Mesodermal cell (in vitro differentiated cells): Measurements from ENCODE around the gene KIAA1217.

ENCODE experiments used
- H3K27ac ChIP-seq: 2 replicates; pipeline ENCODE4 v1.7.0; 2013; ENCODE audit warnings: mild to moderate bottlenecking, low read depth, low read length, moderate library complexity; ENCODE audit not compliant: severe bottlenecking
- H3K36me3 ChIP-seq: 2 replicates; pipeline ENCODE4 v1.7.1; 2013; ENCODE audit warnings: mild to moderate bottlenecking, low read length, moderate library complexity; ENCODE audit not compliant: control insufficient read depth, insufficient read depth
- H3K4me1 ChIP-seq: one replicate; pipeline ENCODE4 v1.7.1; 2013; ENCODE audit warnings: mild to moderate bottlenecking, low read length; ENCODE audit not compliant: insufficient read depth, control insufficient read depth, poor library complexity, severe bottlenecking
- H3K4me3 ChIP-seq: 2 replicates; pipeline ENCODE4 v1.7.0; 2013; ENCODE audit warnings: low read length, control low read depth, mild to moderate bottlenecking; ENCODE audit not compliant: insufficient read depth, poor library complexity, severe bottlenecking; ENCODE audit errors: extremely low read depth
- H3K9me3 ChIP-seq: 2 replicates; pipeline ENCODE4 v1.7.1; 2013; ENCODE audit warnings: mild to moderate bottlenecking, low read length, moderate library complexity; ENCODE audit not compliant: control insufficient read depth
- WGBS, 2 experiments: methylation state at CpG; one replicate each; pipeline ENCODE4 v1.1.5; 2013; ENCODE audit warnings: missing lambda C conversion rate in 2 of 2; ENCODE audit not compliant: insufficient coverage in 2 of 2; 5-methylcytosine and 5-hydroxymethylcytosine counted together

KIAA1217 gene

DNA sequence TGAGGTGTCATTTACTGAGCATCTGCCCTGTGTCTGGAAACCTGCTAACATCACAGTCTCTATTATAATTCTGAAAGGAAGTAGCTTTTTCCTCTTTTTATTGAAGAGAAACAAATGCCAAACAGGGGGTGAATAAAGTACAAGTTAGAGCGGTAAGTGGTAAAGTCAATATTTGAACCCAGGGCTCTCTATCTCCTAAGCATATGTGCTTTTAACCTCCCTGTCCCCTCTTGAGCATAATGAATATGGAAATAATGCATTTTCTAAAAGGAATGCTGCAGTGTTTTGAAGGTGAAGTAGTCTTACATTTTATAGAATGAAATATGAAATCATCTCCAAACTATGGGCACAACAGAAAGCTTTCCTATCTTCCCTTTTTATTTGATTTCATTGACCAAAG is 196.7 kb downstream of the KIAA1217 start:
- Histone ChIP-seq H3K4me3 (no peak overlapping the region), H3K9me3 (no peaks in the 10 kb centered on the region), H3K27ac (no peak overlapping the region), H3K36me3 (no peaks in the 10 kb centered on the region), H3K4me1 (no peaks in the 10 kb centered on the region)
- WGBS, 2 experiments = 50% methylated on average over 1 of the region's 1 CpG; no CpG with 5 or more reads in 1 of the 2 experiments

DNA sequence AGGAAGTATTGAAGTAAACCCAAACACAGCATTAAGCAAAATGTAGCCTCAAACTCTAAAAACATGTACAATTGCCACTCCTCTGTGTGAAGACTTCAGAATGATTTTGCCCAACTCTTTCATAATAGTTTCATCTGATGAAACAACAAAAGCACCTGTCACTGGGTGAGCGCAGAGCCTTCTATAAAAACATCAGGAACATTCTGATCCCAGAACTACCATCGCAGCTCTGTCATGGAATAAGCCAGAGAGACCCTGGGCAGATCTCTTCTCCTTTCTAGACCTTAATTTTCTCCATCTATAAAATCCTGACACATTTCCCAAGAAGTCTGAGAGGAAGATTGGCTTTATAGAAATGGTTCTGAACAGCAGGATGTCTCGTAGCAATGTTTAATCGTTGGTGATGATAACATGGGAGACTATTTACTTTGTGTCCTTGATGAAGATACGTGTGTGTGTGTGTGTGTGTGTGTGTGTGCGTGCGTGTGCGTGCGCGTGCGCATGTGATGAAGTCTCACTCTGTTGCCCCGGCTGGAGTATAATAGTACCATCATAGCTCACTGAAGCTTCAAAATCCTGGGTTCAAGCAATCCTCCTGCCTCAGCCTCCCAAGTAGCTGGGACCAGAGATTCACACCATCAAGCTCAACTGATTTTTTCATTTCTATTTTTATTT is 198.0 kb downstream of the KIAA1217 start:
- 95 to 98% methylated on average over 6 of the region's 12 CpGs for WGBS, 2 experiments
- H3K4me1 ChIP-seq = no peaks in the 10 kb centered on the region
- H3K9me3 ChIP-seq = no peaks in the 10 kb centered on the region
- no peak overlapping the region for H3K4me3 ChIP-seq
- no peak overlapping the region for H3K27ac ChIP-seq
- no peaks in the 10 kb centered on the region for H3K36me3 ChIP-seq

DNA sequence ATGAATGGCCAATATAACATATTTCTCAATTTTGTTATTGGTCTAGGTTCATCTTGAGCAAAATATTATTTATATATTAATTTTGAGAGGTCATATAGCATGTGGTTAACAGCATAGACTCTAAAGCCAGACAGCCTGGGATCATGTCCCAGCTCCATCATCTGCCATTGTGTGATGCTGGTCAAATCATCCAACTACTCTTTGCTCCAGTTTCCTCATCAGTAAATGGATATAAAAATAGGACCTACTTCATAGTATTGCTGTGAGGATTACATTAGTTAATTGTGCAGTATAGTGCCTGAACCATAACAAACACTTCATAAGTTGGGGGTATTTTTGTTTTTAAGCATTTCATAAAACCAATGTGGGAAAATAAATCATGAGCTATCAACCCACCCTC is 199.0 kb downstream of the KIAA1217 start:
- Histone ChIP-seq H3K4me3 (no peak overlapping the region), H3K36me3 (no peaks in the 10 kb centered on the region), H3K9me3 (no peaks in the 10 kb centered on the region), H3K27ac (no peak overlapping the region), H3K4me1 (no peaks in the 10 kb centered on the region)

DNA sequence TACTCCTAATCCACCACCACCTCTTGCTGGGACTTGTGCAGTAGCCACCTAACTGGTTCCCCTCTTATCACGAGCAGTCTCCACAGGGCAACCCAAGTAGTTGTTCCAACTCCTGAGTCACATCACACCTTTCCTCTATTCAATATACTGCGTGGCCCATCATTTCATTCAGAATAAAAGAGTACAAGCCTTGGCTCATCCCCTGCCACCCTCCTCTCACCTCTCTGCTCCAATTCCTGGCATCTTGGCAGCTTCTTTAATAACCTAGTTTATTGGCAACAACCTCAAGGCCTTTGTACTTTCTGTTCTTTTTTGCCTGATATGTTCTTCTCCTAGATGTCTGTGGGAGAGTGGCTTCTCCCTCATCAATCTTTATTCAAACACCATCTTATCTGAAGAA is 199.4 kb downstream of the KIAA1217 start:
- Histone ChIP-seq H3K9me3 (no peaks in the 10 kb centered on the region), H3K27ac (no peak overlapping the region), H3K4me1 (no peaks in the 10 kb centered on the region), H3K36me3 (no peaks in the 10 kb centered on the region), H3K4me3 (no peak overlapping the region)
- 90 to 93% methylated on average over 2 of the region's 2 CpGs for WGBS, 2 experiments

DNA sequence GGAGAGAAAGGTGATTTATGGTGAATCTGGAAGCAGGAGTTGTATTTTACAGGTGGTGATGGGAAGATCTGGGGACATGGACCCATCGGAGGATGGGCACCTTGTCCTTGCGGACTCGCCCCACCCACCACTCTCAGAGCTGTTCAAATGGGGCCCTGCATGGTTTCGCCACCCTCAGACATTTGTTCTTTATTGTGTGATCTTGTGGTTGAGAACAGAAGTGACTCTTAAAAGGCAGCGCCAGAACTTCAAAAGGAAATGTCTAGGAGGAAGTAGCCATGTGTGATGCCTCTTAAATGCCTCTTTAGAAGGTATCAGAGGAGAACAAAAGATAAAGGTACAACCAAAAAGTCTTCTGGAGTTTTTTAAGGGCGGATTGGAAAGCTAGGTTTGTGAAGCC is 205.7 kb downstream of the KIAA1217 start:
- Histone ChIP-seq H3K4me3 (no peak overlapping the region), H3K9me3 (no peaks in the 10 kb centered on the region), H3K36me3 (no peaks in the 10 kb centered on the region), H3K27ac (no peak overlapping the region), H3K4me1 (no peaks in the 10 kb centered on the region)
- 82 to 94% methylated on average over 2 to 3 of the region's 6 CpGs for whole genome bisulfite sequencing, 2 experiments

DNA sequence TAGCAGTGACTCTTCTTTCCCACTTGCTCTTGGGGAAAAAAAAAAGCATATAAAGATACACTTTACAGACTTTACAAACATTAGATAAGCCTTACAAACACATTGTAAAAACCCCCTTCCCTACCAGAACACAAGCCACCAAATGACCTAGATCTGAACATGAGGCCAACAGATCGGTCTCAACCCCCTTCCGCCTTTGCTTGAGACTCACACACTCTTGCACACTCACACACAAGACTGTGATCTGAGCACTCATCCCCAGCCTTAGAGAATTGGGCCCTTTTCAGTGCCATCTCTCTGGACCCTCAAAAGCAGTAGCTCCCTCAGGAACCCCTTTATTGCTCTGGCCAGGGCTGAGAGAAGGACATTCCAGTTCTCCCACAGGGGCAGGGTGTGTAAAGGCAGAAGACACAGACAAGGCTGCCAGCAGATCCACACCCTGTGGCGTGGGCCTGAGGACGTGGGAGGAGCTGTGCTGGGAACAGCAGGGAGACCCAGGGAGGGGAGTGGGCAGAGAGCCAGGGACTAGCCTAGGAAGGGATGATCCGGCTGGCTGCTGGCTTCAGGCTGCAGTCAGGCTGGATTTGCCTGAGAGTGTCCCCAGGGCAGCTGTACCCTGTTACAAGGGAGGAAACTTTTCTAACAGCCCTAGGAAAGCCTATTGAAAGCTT is 206.7 kb downstream of the KIAA1217 start:
- Histone ChIP-seq H3K36me3 (no peaks in the 10 kb centered on the region), H3K27ac (no peak overlapping the region), H3K4me3 (no peak overlapping the region), H3K9me3 (no peaks in the 10 kb centered on the region), H3K4me1 (no peaks in the 10 kb centered on the region)
- 27 to 70% methylated on average over 2 to 4 of the region's 5 CpGs for WGBS, 2 experiments

DNA sequence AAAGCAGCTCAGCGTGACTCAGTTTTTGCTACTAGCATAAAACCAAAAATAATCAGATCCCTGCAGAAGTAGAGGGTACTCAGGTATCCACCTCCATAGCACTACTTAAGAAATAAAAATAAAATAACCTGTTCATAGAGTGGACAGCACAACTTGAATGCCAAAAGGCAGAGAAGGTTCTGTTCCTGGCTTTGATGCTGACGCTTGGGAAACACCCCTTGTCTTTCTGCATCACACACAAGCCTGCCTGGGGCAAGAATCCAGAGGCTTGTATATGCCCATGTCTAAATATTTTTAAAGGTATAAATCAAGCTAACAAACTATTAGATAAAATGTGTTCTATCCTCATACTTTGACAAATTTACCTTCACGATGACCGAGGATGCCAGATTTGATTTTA is 207.3 kb downstream of the KIAA1217 start:
- Histone ChIP-seq H3K36me3 (no peaks in the 10 kb centered on the region), H3K4me1 (no peaks in the 10 kb centered on the region), H3K9me3 (no peaks in the 10 kb centered on the region), H3K27ac (no peak overlapping the region), H3K4me3 (no peak overlapping the region)
- WGBS, 2 experiments = 92 to 100% methylated on average over 2 of the region's 4 CpGs

DNA sequence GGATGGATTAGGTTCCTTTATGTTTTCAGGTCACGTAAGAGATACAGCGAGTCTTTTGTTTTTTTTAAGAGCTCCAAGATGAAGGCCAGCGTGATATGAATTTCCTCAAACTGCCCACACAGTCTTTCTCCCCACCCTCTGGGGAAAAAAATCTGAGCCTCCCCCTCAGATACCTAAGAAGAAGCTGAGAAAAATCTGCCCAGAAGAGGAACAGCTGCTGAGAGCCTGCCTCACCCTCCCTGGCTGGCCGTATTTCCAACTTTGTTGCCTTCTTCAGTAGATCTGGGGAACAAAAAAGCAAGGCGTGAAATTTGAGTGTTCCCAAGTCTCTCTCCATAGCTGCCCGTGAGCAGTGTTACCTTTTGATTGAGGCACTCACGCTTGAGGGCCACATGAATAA is 208.1 kb downstream of the KIAA1217 start:
- H3K4me1 ChIP-seq = no peaks in the 10 kb centered on the region
- no peak overlapping the region for H3K27ac ChIP-seq
- 92 to 94% methylated on average over 5 to 6 of the region's 7 CpGs for whole genome bisulfite sequencing, 2 experiments
- no peaks in the 10 kb centered on the region for H3K9me3 ChIP-seq
- no peaks in the 10 kb centered on the region for H3K36me3 ChIP-seq
- H3K4me3 ChIP-seq = no peak overlapping the region

DNA sequence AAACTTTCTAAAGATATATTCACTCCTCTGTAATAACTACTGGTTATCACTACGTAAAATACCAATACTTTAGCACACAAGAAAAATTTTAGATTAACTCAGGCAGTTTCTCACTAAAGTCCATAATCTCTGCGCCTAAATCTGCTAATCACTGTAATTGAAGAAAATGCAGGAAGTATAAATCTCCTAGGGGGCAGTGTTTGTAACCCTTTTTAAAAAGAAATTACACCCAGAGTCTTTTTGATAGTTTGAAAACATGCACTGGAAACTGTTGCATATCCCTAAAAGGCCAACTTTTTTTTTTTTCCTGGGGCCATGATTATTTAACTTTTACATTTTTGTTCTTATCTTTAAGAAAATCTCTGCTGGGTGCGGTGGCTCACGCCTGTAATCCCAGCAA is 209.6 kb downstream of the KIAA1217 start:
- Histone ChIP-seq H3K4me3 (no peak overlapping the region), H3K4me1 (no peaks in the 10 kb centered on the region), H3K9me3 (no peaks in the 10 kb centered on the region), H3K27ac (no peak overlapping the region), H3K36me3 (no peaks in the 10 kb centered on the region)
- 89 to 100% methylated on average over 1 to 3 of the region's 4 CpGs for WGBS, 2 experiments

DNA sequence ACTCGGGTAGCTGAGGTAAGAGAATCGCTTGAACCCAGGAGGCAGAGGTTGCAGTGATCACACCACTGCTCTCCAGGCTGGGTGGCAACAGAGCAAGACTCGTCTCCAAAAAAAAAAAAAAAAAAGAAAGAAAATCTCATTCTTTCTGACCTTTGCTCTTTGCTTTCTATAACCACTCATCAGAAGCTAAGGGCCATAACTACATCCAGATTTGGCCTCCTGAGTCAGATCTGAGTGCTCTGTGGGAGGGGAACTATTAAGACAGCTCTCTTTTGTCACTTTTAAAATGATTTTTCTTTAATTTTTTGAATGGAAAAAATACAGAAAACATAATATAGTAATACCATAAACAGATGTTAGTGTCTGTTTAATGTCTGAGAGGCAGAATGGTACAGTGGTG is 210.1 kb downstream of the KIAA1217 start:
- WGBS, 2 experiments = 90 to 100% methylated on average over 1 to 3 of the region's 3 CpGs
- H3K4me3 ChIP-seq = no peak overlapping the region
- no peaks in the 10 kb centered on the region for H3K36me3 ChIP-seq
- H3K27ac ChIP-seq = no peak overlapping the region
- H3K4me1 ChIP-seq = no peaks in the 10 kb centered on the region
- H3K9me3 ChIP-seq = no peaks in the 10 kb centered on the region

DNA sequence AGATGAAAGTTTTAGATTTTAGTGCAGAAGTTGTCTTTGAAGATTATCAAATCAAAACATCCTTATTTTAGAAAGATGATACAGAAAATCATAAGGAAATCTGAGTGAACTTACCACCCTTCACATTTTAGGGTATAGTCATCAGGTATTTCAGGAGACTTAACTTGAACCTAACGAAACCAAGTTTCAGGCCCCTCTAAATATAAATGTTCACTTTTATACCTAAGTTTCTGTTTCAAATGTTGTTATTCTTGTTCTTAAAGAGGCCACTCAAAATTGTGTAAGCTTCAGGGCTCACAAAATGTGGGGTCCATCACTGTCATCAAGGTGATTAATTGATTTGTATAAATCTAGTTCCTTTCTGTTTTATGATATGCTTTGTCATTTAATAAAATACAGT is 216.2 kb downstream of the KIAA1217 start:
- WGBS, 2 experiments = no CpG with 5 or more reads among the region's 1 CpG
- no peak overlapping the region for H3K27ac ChIP-seq
- no peak overlapping the region for H3K4me3 ChIP-seq
- H3K9me3 ChIP-seq = no peaks in the 10 kb centered on the region
- no peaks in the 10 kb centered on the region for H3K36me3 ChIP-seq
- no peaks in the 10 kb centered on the region for H3K4me1 ChIP-seq
